ENCODE data around the gene CCL3. TPM values are rescaled to one million over a fixed set of nuclear protein-coding genes. Genes with fewer than 3 reads are reported as not detected.
"Not testable (repeated sequence)": the region's sequence is repeated elsewhere in the genome, so short reads cannot be mapped to it uniquely, and the experiment has no call there.

Gene CCL3
- total RNA-seq, 2 experiments from 2014 or later: 8.3 TPM

GRCh38 chr17:36081681-36082471 is 8.1 kb downstream of the CCL3 start:
- H3K36me3 Mint-ChIP-seq (ENCODE audit: low read depth); CTCF ChIA-PET; H3K4me3 Mint-ChIP-seq; DNase-seq; H3K27ac Mint-ChIP-seq; H3K4me1 Mint-ChIP-seq (ENCODE audit: low read depth); H3K9me3 Mint-ChIP-seq: not testable (repeated sequence)
- intact Hi-C loops (cut with micrococcal nuclease): loop anchor here (1.0 kb wide), 1 partner anchor 8 kb away; the partner anchor contains the start of gene CCL3
- peaks cover 15% of the 10 kb centered on the region for H3K27me3 Mint-ChIP-seq (ENCODE audit: low read depth)

- CTCF ChIA-PET: interaction anchor here (1.2 to 4.5 kb wide), 5 partner anchors 10 to 105 kb away, joined by 4 to 44 read pairs (median 7); no protein-coding TSS in a partner anchor
- DNase-seq: no peak
- no peak overlapping the region for H3K4me3 Mint-ChIP-seq
- peaks cover 5% of the 10 kb centered on the region for H3K4me1 Mint-ChIP-seq (ENCODE audit: low read depth)
- peaks cover 5% of the 10 kb centered on the region for H3K27me3 Mint-ChIP-seq (ENCODE audit: low read depth)
- intact Hi-C loops (cut with micrococcal nuclease): loop anchor here (10.0 kb wide), 1 partner anchor 220 kb away; no protein-coding TSS in a partner anchor
- H3K9me3 Mint-ChIP-seq: no peaks in the 10 kb centered on the region
- H3K36me3 Mint-ChIP-seq (ENCODE audit: low read depth): no peaks in the 10 kb centered on the region
- peak overlapping the region; percentile 47 for H3K27ac Mint-ChIP-seq
Measured at GRCh38 chr17:36074365-36074764, 15.6 kb downstream of the CCL3 start.

GRCh38 chr17:36072431-36073121 is 17.4 kb downstream of the CCL3 start:
- no peaks in the 10 kb centered on the region for H3K36me3 Mint-ChIP-seq (ENCODE audit: low read depth)
- H3K4me3 Mint-ChIP-seq: no peak overlapping the region
- H3K9me3 Mint-ChIP-seq: no peaks in the 10 kb centered on the region
- peaks cover 8% of the 10 kb centered on the region for H3K27me3 Mint-ChIP-seq (ENCODE audit: low read depth)
- peaks cover 5% of the 10 kb centered on the region for H3K4me1 Mint-ChIP-seq (ENCODE audit: low read depth)
- no peak overlapping the region for H3K27ac Mint-ChIP-seq
- DNase-seq: peak; percentile 81
- intact Hi-C loops (cut with micrococcal nuclease): loop anchor here (2.0 to 10.0 kb wide), 2 partner anchors 104 to 218 kb away; no protein-coding TSS in a partner anchor
- CTCF ChIA-PET: interaction anchor here (0.7 to 4.5 kb wide), 22 partner anchors 9 to 308 kb away, joined by 3 to 44 read pairs (median 4); partner anchors contain the start of genes CCL18, CCL3 and RDM1

- H3K36me3 Mint-ChIP-seq (ENCODE audit: low read depth): no peaks in the 10 kb centered on the region
- peaks cover 5% of the 10 kb centered on the region for H3K27me3 Mint-ChIP-seq (ENCODE audit: low read depth)
- no peak for DNase-seq
- CTCF ChIA-PET: interaction anchor here (0.9 to 4.5 kb wide), 6 partner anchors 15 to 141 kb away, joined by 3 to 44 read pairs (median 8); partner anchors contain the start of genes CCL3 and RDM1
- no peak overlapping the region for H3K27ac Mint-ChIP-seq
- intact Hi-C loops (cut with micrococcal nuclease): loop anchor here (2.0 to 10.0 kb wide), 2 partner anchors 103 to 217 kb away; no protein-coding TSS in a partner anchor
- H3K4me3 Mint-ChIP-seq: no peak overlapping the region
- H3K9me3 Mint-ChIP-seq: no peaks in the 10 kb centered on the region
- H3K4me1 Mint-ChIP-seq (ENCODE audit: low read depth): peaks cover 5% of the 10 kb centered on the region
Measured at GRCh38 chr17:36071751-36072150, 18.2 kb downstream of the CCL3 start.

- DNase-seq: no peak
- peaks cover 5% of the 10 kb centered on the region for H3K4me1 Mint-ChIP-seq (ENCODE audit: low read depth)
Measured at GRCh38 chr17:36070427-36070826, 19.5 kb downstream of the CCL3 start.

GRCh38 chr17:36069136-36069535 is 20.8 kb downstream of the CCL3 start:
- H3K9me3 Mint-ChIP-seq: no peaks in the 10 kb centered on the region
- no peaks in the 10 kb centered on the region for H3K36me3 Mint-ChIP-seq (ENCODE audit: low read depth)
- DNase-seq: no peak
- peaks cover 8% of the 10 kb centered on the region for H3K27me3 Mint-ChIP-seq (ENCODE audit: low read depth)
- CTCF ChIA-PET: interaction anchor here (1.0 to 1.7 kb wide), 4 partner anchors 78 to 219 kb away, joined by 3 to 5 read pairs (median 4); no protein-coding TSS in a partner anchor
- H3K27ac Mint-ChIP-seq: no peak overlapping the region
- H3K4me3 Mint-ChIP-seq: no peak overlapping the region
- intact Hi-C loops (cut with micrococcal nuclease): no loop called here
- peaks cover 5% of the 10 kb centered on the region for H3K4me1 Mint-ChIP-seq (ENCODE audit: low read depth)

More at GRCh38 chr17:36070427-36070826, 19.5 kb downstream of the CCL3 start:
- CTCF ChIA-PET: interaction anchor here (1.7 to 4.5 kb wide), 2 partner anchors 95 to 101 kb away, joined by 5 to 44 read pairs; no protein-coding TSS in a partner anchor
- no peaks in the 10 kb centered on the region for H3K9me3 Mint-ChIP-seq
- H3K36me3 Mint-ChIP-seq (ENCODE audit: low read depth): no peaks in the 10 kb centered on the region
- H3K27ac Mint-ChIP-seq: no peak overlapping the region
- no peak overlapping the region for H3K4me3 Mint-ChIP-seq
- peaks cover 8% of the 10 kb centered on the region for H3K27me3 Mint-ChIP-seq (ENCODE audit: low read depth)
- intact Hi-C loops (cut with micrococcal nuclease): loop anchor here (10.0 kb wide), 1 partner anchor 216 kb away; no protein-coding TSS in a partner anchor

GRCh38 chr17:36068524-36068923 is 21.4 kb downstream of the CCL3 start:
- Mint-ChIP-seq H3K27me3 (ENCODE audit: low read depth) (peaks cover 8% of the 10 kb centered on the region), H3K9me3 (no peaks in the 10 kb centered on the region), H3K4me1 (ENCODE audit: low read depth) (peaks cover 5% of the 10 kb centered on the region), H3K36me3 (ENCODE audit: low read depth) (no peaks in the 10 kb centered on the region), H3K27ac (no peak overlapping the region), H3K4me3 (no peak overlapping the region)
- DNase-seq: no peak
- CTCF ChIA-PET: interaction anchor here (0.6 to 1.5 kb wide), 5 partner anchors 29 to 219 kb away, joined by 3 to 4 read pairs (median 4); no protein-coding TSS in a partner anchor
- intact Hi-C loops (cut with micrococcal nuclease): no loop called here

- H3K27me3 Mint-ChIP-seq (ENCODE audit: low read depth): peaks cover 8% of the 10 kb centered on the region
- no peak overlapping the region for H3K4me3 Mint-ChIP-seq
- no peak overlapping the region for H3K27ac Mint-ChIP-seq
- no peak for DNase-seq
- CTCF ChIA-PET: interaction anchor here (1.0 to 1.4 kb wide), 2 partner anchors 82 to 118 kb away, joined by 3 to 7 read pairs; no protein-coding TSS in a partner anchor
- H3K4me1 Mint-ChIP-seq (ENCODE audit: low read depth): no peaks in the 10 kb centered on the region
- intact Hi-C loops (cut with micrococcal nuclease): no loop called here
- H3K9me3 Mint-ChIP-seq: no peaks in the 10 kb centered on the region
- no peaks in the 10 kb centered on the region for H3K36me3 Mint-ChIP-seq (ENCODE audit: low read depth)
Measured at GRCh38 chr17:36066365-36066985, 23.5 kb downstream of the CCL3 start.

- H3K9me3 Mint-ChIP-seq: no peaks in the 10 kb centered on the region
Measured at GRCh38 chr17:36063786-36064541, 26.0 kb downstream of the CCL3 start, which contains the start of gene CCL18. TSS of gene CCL18 (plus strand) at chr17:36064272. CDS start at chr17:36064343, 71 bp downstream.

GRCh38 chr17:36060816-36061215 is 29.1 kb downstream of the CCL3 start:
- H3K36me3 Mint-ChIP-seq (ENCODE audit: low read depth): no peaks in the 10 kb centered on the region
- H3K27me3 Mint-ChIP-seq (ENCODE audit: low read depth): peaks cover 6% of the 10 kb centered on the region
- H3K4me1 Mint-ChIP-seq (ENCODE audit: low read depth): no peaks in the 10 kb centered on the region
- no peak for DNase-seq
- CTCF ChIA-PET: no interaction called here
- no peak overlapping the region for H3K27ac Mint-ChIP-seq
- intact Hi-C loops (cut with micrococcal nuclease): no loop called here
- H3K4me3 Mint-ChIP-seq: no peak overlapping the region
- H3K9me3 Mint-ChIP-seq: no peaks in the 10 kb centered on the region

More at GRCh38 chr17:36063786-36064541, 26.0 kb downstream of the CCL3 start, which contains the start of gene CCL18:
- Mint-ChIP-seq H3K4me3 (no peak within 1 kb of the TSS), H3K27me3 (ENCODE audit: low read depth) (peaks cover 12% of the 10 kb centered on the region), H3K27ac (no peak within 1 kb of the TSS), H3K4me1 (ENCODE audit: low read depth) (no peaks in the 10 kb centered on the region), H3K36me3 (ENCODE audit: low read depth) (no peaks in the 10 kb centered on the region)
- CTCF ChIA-PET: interaction anchor here (0.6 to 1.1 kb wide), 3 partner anchors 9 to 116 kb away, joined by 3 to 4 read pairs (median 3); no protein-coding TSS in a partner anchor
- no peak for DNase-seq
- intact Hi-C loops (cut with micrococcal nuclease): no loop called here

GRCh38 chr17:36059406-36059805 is 30.5 kb downstream of the CCL3 start:
- Mint-ChIP-seq H3K4me3 (no peak overlapping the region), H3K27ac (no peak overlapping the region), H3K36me3 (ENCODE audit: low read depth) (no peaks in the 10 kb centered on the region), H3K4me1 (ENCODE audit: low read depth) (no peaks in the 10 kb centered on the region), H3K27me3 (ENCODE audit: low read depth) (peaks cover 4% of the 10 kb centered on the region), H3K9me3 (no peaks in the 10 kb centered on the region)
- CTCF ChIA-PET: interaction anchor here (1.2 kb wide), 1 partner anchor 13 kb away, joined by 4 read pairs; no protein-coding TSS in a partner anchor
- DNase-seq: no peak
- intact Hi-C loops (cut with micrococcal nuclease): no loop called here
